GM19372 (cell line): Measurements from ENCODE around the gene TEX10.
"Not testable (repeated sequence)": the region's sequence is repeated elsewhere in the genome, so short reads cannot be mapped to it uniquely, and the experiment has no call there.

Source experiments
- ATAC-seq: cut with Tn5 transposase; IDR thresholded peaks from one replicate; pipeline ENCODE4 v1.9.1; 2021; ENCODE audit warnings: mild to moderate bottlenecking, low read depth, moderate library complexity; ENCODE audit not compliant: unreplicated experiment

TEX10 gene

GRCh38 chr9:100352727-100353505 is at the start of gene TEX10:
Gene TEX10, minus strand, starts transcription at chr9:100352942. Its CDS starts 3,579 bp downstream, at chr9:100349363.
- ATAC-seq = peak; percentile 82

- no peak for ATAC-seq
Measured at GRCh38 chr9:100401042-100401441, 48.3 kb upstream of the TEX10 start.

- no peak for ATAC-seq
Measured at GRCh38 chr9:100397529-100398266, 45.0 kb upstream of the TEX10 start.

- no peak for ATAC-seq
Measured at GRCh38 chr9:100396769-100397168, 44.0 kb upstream of the TEX10 start.

DNA sequence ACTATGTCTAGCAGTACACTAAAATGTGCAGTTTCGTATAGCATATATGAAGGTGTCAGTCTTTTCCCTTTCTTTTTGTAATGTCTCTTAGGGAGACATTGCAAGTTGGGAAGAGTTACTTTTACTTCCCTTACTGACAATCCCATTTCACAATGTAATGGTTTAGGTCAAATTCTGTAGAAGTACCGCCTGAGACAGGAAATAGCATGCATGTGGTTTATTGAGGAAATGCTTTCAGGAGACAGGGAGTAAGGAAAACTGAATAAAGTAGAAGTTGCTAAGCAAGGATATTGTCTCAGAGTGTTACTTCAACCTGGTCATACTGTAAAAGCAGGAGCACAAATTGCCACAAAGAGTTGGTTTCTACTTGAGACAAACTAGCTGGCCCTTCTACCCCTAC is 42.1 kb upstream of the TEX10 start:
- ATAC-seq = no peak

- ATAC-seq = no peak
Measured at GRCh38 chr9:100394032-100394695, 41.4 kb upstream of the TEX10 start.

DNA sequence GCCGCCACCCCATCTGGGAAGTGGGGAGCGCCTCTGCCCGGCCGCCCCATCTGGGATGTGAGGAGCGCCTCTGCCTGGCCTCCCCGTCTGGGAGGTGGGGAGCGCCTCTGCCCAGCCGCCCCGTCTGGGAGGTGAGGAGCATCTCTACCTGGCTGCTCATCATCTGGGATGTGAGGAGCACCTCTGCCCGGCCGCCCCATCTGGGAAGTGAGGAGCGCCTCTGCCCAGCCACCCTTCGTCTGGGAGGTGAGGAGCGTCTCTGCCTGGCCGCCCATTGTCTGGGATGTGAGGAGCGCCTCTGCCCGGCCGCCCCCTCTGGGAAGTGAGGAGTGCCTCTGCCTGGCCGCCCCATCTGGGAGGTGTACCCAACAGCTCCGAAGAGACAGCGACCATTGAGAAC is 40.2 kb upstream of the TEX10 start:
- not testable (repeated sequence) for ATAC-seq

DNA sequence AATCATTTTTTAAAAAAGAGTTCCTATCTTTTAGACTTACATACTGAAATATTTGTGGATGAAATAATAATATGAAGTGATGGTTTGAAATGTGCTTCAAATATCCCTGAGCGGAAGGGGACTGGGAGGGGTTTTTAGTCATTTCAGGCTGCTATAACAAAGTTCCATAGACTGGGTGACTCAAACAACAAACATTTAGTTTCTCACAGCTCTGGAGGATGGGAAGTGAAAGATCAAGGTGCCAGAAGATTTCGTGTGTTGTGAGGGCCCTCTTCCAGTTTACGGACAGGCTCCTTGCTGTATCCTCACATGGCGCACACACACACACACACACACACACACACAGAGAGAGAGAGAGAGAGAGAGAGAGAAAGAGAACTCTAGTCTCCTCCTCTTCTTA is 27.1 kb upstream of the TEX10 start:
- ATAC-seq = no peak

DNA sequence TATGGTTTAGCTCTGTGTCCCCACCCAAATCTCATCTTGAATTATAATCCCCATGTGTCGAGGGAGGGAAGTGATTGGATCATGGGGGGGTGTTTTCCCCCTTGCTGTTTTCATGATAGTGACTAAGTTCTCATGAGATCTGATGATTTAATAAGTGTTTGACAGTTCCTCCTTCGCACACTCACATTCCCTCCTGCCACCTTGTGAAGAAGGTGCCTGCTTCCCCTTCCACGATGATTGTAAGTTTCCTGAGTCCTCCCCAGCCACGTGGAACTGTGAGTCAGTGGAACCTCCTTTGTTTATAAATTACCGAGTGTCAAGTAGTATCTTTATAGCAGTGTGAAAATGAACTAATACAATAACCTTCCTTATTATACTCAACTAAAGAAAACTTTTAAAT is 24.3 kb upstream of the TEX10 start:
- ATAC-seq = no peak

DNA sequence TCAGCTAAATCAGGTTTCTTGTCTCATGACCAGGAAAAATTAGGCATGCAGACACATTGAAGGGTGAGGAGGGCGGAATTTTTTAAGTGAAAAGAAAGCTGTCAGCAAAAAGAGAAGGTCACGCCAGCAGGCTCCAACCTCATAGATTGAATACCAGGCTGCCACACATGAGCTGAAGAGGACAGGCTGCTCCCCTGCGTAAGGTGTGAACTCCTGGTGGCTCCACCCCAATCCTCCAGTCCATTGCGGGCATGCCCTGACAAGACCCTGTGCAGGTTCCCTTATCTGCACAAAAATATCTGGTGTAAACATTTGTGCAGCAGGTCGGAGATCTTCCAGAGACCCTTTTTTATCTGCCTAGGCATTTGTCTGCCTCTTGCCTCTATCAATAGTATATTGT is 22.9 kb upstream of the TEX10 start:
- no peak for ATAC-seq

GRCh38 chr9:100372648-100373047 is 19.9 kb upstream of the TEX10 start:
- ATAC-seq = no peak

DNA sequence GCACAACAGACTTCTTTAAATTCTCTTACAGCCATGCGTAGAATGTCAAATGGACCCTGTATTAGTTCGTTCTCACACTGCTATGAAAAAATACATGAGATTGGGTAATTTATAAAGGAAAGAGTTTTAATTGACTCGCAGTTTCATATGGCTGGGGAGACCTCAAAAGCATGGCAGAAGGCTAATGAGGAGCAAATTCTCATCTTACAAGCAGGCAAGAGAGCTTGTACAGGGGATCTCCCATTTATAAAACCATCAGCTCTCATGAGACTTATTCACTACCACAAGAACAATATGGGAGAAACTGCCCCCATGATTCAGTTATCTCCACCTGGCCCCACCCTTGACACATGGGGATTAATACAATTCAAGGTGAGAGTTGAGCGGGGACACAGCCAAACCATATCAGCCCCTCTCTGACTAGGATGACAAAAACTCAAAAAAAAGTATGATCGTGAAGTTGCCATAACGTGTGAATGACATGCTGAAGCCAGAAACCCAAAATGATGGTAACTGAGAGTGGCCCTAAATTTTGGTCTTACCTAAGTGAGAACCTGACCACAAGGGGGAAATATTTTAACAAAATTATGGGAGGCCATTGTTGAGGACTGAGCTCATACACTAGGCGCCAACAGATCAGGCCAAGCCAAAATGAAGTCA is 17.5 kb upstream of the TEX10 start:
- ATAC-seq = no peak

DNA sequence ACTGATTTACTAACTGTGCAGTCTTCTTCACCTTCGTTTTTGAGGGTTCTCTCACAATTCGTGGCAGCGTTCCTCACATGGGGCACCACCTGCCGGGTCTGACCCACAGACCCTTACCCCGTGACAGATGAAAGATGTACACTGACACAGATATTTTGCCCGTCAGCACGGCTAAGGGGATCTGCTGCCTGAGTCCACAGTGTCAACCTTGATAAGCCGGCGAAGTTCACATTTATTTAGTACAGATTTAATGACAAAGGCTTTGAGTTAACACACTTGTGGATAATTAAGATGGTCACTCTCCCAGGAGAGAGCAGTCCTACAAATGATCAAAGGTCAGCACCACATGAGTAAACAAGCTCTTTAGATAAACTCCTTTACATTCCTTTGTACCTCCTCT is 15.9 kb upstream of the TEX10 start:
- no peak for ATAC-seq

DNA sequence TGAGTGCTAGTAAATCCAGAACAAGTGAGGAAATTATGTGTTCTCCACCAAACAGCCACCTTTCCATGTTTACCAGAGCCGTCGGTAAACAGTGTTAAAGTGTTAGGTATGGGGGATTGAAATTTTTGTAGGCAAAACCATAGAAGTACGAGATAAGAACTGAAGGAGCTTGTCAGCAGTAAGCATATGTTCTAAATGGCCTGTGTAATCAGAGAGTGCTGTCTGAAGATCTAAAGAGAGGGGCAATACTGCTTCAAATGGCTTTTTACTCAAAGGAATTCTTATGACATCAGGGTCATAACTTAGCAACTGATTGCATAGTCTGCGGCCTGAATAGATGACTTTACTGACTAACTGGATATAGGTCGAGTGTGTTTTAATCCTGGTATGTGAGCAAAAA is 13.4 kb upstream of the TEX10 start:
- ATAC-seq = no peak

DNA sequence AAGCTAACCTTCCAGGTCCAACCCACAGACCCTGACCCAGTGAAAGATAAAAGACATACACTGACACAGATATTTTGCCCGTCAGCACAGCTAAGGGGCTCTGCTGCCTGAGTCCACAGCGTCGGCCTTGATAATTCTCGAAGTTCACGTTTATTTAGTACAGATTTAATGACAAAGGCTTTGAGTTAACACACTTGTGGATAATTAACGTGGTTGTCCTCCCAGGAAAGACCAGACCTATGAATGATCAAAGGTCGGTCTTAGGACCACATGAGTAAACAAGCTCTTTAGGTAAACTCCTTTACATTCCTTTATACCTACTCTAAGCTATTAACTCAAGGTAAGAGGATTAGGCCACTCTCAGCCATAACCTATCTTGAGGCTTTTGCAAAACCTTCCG is 11.3 kb upstream of the TEX10 start:
- no peak for ATAC-seq

DNA sequence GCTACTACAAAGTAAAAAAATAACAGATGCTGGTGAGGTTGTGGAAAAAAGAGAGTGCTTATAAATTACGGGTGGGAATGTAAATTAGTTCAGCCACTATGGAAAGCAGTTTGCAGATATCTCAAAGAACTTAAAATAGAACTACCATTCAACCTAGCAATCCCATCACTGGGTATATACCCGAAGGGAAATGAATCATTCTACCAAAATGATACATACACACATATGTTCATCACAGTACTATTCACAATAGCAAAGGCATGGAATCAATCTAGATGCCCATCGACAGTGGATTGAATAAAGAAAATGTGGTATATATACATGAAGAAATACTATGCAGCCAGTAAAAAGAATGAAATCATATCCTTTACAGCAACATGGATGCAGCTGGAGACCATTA is 6.3 kb upstream of the TEX10 start:
- no peak for ATAC-seq

GRCh38 chr9:100357501-100357900 is 4.8 kb upstream of the TEX10 start:
- no peak for ATAC-seq

- no peak for ATAC-seq
Measured at GRCh38 chr9:100355561-100355960, 2.8 kb upstream of the TEX10 start.

DNA sequence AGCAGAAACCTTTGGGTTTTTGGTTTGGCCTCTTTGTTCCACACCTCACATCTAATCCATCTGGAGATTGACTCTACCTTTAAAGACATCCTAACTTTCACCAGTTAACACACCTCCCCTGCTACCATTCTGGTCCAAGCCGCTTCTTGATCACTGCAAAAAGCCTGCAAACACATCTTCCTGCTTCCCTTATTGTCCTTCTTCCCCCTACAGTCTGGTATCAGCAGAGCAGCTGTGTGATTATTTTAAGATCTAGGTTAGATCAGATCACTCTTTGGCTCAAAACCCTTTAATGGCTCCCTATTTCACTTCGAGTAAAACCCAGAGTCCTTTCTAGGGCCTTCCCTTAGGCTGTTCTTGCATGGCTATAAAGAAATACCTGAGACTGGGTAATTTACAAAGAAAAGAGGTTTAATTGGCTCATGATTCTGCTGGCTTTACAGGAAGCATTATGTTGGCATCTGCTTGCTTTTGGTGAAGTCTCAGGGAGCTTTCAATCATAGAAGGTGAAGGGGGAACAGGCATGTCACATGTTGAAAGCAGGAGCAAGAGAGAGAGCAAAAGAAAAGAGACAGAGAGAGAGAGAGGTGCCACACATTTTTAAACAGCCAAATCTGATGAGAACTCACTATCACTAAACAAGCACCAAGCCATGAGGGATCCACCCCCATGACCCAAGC is 1.5 kb upstream of the TEX10 start:
- ATAC-seq = no peak

DNA sequence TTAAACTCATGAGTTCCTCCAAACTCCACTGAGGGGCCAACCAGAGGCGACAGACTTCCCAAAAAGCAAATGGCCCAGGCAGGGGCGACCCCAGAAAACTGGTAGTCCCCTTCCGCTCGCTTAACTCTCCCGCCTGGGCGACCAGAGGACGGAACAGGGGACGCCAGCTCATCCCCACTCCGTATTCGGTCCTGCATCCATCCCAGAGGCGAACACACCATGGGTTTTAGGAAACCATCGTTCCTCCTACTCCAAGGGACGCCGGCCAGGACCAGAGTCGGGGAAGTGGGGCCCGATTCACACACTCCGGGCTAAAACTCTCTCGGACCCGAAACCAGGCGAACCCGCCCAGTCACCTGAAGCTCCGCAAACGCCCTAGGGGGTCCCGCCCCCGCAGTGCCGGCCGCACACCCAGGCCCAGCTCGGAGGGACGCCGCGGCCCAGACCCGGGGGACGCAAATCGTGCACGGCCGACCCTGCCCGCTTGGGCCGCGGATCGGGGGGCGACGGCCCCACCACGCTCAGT is 478 bp downstream of the TEX10 start:
- ATAC-seq = peak; percentile 34
